DND-41 (cell line): ENCODE measurements around the gene C19orf47.

ENCODE experiments used
- ATAC-seq: fragments of 200-7000 bp; cut with Tn5 transposase; 3 replicates; pipeline ENCODE4 v1.9.1; 2021; ENCODE audit warnings: low read depth; ENCODE audit not compliant: insufficient read depth
- DNase-seq: peaks from one replicate; pipeline ENCODE4 v3.0.0-alpha.2; 2020
- H2AFZ ChIP-seq: 2 replicates; pipeline ENCODE4 v1.6.0; 2012; ENCODE audit warnings: low read depth, low read length
- H3K27ac ChIP-seq: 2 replicates; pipeline ENCODE4 v1.5.1; 2012; ENCODE audit warnings: low read length, inconsistent platforms
- H3K27me3 ChIP-seq: fragments of 200-600 bp; sonication (generic); 2 replicates; pipeline ENCODE4 v1.6.0; 2012; ENCODE audit warnings: low read length, mild to moderate bottlenecking, inconsistent platforms; ENCODE audit not compliant: insufficient read depth, poor library complexity
- H3K36me3 ChIP-seq: 2 replicates; pipeline ENCODE4 v1.5.1; 2012; ENCODE audit warnings: low read length, inconsistent platforms; ENCODE audit not compliant: insufficient read depth
- H3K4me1 ChIP-seq: 2 replicates; pipeline ENCODE4 v1.5.1; 2012; ENCODE audit warnings: mild to moderate bottlenecking, low read length; ENCODE audit not compliant: insufficient read depth
- H3K4me2 ChIP-seq: 2 replicates; pipeline ENCODE4 v1.6.0; 2012; ENCODE audit warnings: mild to moderate bottlenecking, moderate library complexity, low read length, inconsistent platforms; ENCODE audit not compliant: insufficient read depth
- H3K4me3 ChIP-seq, 2 experiments: fragments of 200-600 bp in 1 of 2; shearing (Covaris generic) in 1 of 2; 2 replicates each; pipeline ENCODE4 v1.5.1; 2012 to 2016; ENCODE audit warnings: inconsistent platforms in 2 of 2, low read length in 2 of 2, mild to moderate bottlenecking in 2 of 2, low read depth in 1 of 2, moderate library complexity in 1 of 2
- H3K79me2 ChIP-seq: 2 replicates; pipeline ENCODE4 v1.6.0; 2012; ENCODE audit warnings: low read length, inconsistent platforms; ENCODE audit not compliant: insufficient read depth
- H3K9ac ChIP-seq: 2 replicates; pipeline ENCODE4 v1.6.0; 2012; ENCODE audit warnings: low read depth, mild to moderate bottlenecking, inconsistent platforms, low read length, moderate library complexity
- H3K9me3 ChIP-seq: 2 replicates; pipeline ENCODE4 v1.5.1; 2012; ENCODE audit warnings: low read length, moderate library complexity, mild to moderate bottlenecking, inconsistent platforms; ENCODE audit not compliant: insufficient read depth, severe bottlenecking
- H4K20me1 ChIP-seq: 2 replicates; pipeline ENCODE4 v1.6.0; 2012; ENCODE audit warnings: low read length; ENCODE audit not compliant: insufficient read depth
- EZH2 ChIP-seq: IDR thresholded peaks from 3 replicates; pipeline ENCODE4 v1.6.1; 2012; ENCODE audit warnings: borderline replicate concordance, low read depth, mild to moderate bottlenecking, moderate library complexity, low read length, inconsistent platforms; ENCODE audit not compliant: severe bottlenecking
- TF ChIP-seq, protein P1 (sequence below): IDR thresholded peaks from 2 replicates; pipeline ENCODE4 v1.5.1; 2012; ENCODE audit warnings: borderline replicate concordance, low read length, moderate library complexity, mild to moderate bottlenecking; ENCODE audit not compliant: poor library complexity, severe bottlenecking; ENCODE audit errors: extremely low read depth

C19orf47 gene

DNA sequence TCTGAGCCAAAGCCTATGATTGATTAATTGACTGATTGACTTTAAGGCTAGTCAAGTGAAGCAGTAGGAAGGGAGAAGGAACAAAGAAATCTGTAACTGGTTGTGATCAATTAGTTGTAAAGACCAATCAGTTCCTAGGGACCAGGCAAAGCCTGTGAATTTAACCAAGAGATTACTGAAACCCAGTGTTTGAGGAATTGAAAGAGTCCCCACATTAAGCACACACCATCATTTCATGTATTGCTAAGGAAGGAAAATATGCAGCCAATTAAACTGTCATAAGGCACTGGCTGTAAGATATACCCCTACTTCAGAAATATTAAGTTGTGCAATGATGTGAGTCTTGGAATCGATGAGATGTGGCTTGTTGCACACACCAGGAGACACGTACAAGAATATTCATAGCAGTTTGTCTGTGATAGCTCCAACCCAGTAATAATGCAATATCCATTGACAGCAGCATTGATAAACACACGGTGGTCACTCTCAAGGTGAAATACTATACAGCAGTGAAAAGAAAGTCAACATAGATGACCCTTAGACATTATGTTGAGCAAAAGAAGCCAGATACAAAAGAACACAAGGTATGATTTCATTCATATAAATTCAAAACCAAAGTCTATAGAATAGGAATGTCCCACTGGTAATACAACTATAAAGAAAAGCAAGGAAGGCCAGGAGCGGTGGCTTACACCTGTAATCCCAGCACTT lies 9.0 kb downstream of the C19orf47 start:
- no peak for TF ChIP-seq EZH2
- TF ChIP-seq, protein P1, sequence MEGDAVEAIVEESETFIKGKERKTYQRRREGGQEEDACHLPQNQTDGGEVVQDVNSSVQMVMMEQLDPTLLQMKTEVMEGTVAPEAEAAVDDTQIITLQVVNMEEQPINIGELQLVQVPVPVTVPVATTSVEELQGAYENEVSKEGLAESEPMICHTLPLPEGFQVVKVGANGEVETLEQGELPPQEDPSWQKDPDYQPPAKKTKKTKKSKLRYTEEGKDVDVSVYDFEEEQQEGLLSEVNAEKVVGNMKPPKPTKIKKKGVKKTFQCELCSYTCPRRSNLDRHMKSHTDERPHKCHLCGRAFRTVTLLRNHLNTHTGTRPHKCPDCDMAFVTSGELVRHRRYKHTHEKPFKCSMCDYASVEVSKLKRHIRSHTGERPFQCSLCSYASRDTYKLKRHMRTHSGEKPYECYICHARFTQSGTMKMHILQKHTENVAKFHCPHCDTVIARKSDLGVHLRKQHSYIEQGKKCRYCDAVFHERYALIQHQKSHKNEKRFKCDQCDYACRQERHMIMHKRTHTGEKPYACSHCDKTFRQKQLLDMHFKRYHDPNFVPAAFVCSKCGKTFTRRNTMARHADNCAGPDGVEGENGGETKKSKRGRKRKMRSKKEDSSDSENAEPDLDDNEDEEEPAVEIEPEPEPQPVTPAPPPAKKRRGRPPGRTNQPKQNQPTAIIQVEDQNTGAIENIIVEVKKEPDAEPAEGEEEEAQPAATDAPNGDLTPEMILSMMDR = no peak
- Histone ChIP-seq H3K36me3 (peaks cover 61% of the 10 kb centered on the region), H3K4me2 (no peak overlapping the region), H3K4me1 (peaks cover 5% of the 10 kb centered on the region; the same call in 1 of the 2 replicates), H4K20me1 (peaks cover 42% of the 10 kb centered on the region), H2AFZ (no peak overlapping the region), H3K79me2 (peaks cover 55% of the 10 kb centered on the region), H3K9me3 (no peaks in the 10 kb centered on the region), H3K9ac (no peak overlapping the region), H3K27ac (no peak overlapping the region), H3K27me3 (no peaks in the 10 kb centered on the region), H3K4me3 (no peak overlapping the region)
- ATAC-seq (no peak), DNase-seq (no peak)

DNA sequence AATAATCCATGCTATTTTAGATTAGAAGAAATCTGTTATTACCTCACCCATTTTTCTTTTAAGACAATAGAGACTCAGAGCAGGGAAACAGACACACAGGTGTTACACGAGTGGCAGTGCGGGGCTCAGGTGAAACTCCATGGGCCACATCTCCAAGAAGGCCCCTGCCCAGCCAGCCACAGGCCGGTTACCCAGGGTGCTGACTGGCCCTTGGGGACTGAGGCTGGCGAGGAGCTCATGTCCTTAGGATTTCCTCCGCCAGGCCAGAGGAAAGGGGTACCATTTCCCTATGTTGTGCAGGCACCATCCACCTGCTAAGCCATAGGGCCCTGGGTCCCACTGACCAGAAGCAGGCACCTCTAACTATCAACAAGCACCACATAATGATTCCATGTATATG lies 10.6 kb downstream of the C19orf47 start:
- Histone ChIP-seq H3K9ac (no peak overlapping the region), H2AFZ (no peak overlapping the region), H3K79me2 (peaks cover 42% of the 10 kb centered on the region), H3K27me3 (no peaks in the 10 kb centered on the region), H4K20me1 (peaks cover 34% of the 10 kb centered on the region), H3K4me2 (no peak overlapping the region), H3K9me3 (no peaks in the 10 kb centered on the region), H3K27ac (no peak overlapping the region), H3K4me3 (no peak overlapping the region), H3K4me1 (no peaks in the 10 kb centered on the region), H3K36me3 (peaks cover 67% of the 10 kb centered on the region)
- ATAC-seq (no peak), DNase-seq (no peak)
- TF ChIP-seq, protein P1 = no peak
- no peak for TF ChIP-seq EZH2

DNA sequence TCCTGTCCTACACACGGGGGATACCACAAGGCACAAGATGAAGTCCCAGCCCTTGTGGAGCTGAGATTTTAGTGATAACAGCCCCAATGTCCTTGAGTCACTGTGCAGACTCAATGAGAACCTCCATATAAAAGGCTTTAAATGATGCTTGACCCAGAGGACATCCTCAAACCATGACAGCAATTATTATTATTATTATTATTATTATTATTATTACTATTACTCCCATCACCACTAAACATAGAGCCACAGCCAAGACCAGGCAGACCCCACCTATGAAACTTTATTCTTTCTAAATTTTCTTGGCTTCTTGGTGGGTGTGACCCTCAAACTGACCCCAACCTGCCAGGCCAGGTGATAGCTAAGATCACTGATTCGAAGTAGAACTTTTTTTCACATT lies 11.1 kb downstream of the C19orf47 start:
- no peak overlapping the region for H3K9ac ChIP-seq
- H3K9me3 ChIP-seq = no peaks in the 10 kb centered on the region
- no peak overlapping the region for H3K4me3 ChIP-seq
- TF ChIP-seq, protein P1 = no peak
- TF ChIP-seq EZH2 = no peak
- H4K20me1 ChIP-seq = peaks cover 29% of the 10 kb centered on the region
- H3K27ac ChIP-seq = no peak overlapping the region
- H3K36me3 ChIP-seq = peaks cover 67% of the 10 kb centered on the region
- no peak overlapping the region for H2AFZ ChIP-seq
- H3K27me3 ChIP-seq = no peaks in the 10 kb centered on the region
- H3K4me1 ChIP-seq = no peaks in the 10 kb centered on the region
- no peak overlapping the region for H3K4me2 ChIP-seq
- DNase-seq (no peak), ATAC-seq (no peak)
- H3K79me2 ChIP-seq = peaks cover 37% of the 10 kb centered on the region

DNA sequence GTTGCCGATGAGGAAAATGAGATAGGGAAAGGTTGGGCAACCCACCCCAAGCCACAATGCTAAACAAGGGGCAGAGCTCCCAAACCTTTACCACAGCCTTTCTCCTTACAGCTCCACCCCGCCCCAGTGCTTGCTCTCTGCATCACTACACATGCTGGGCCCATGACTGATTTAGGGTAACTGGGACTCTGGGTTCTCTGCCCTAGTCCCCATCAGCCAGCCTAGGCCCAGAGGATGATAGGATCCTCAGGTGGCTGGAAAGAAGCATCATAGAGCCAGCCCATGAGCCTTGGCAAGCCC lies 11.6 kb downstream of the C19orf47 start:
- H3K36me3 ChIP-seq = peaks cover 67% of the 10 kb centered on the region
- H3K9me3 ChIP-seq = no peaks in the 10 kb centered on the region
- H3K27ac ChIP-seq = no peak overlapping the region
- H4K20me1 ChIP-seq = peaks cover 24% of the 10 kb centered on the region
- H3K79me2 ChIP-seq = peaks cover 31% of the 10 kb centered on the region
- DNase-seq = no peak
- ATAC-seq = no peak
- no peak overlapping the region for H2AFZ ChIP-seq
- H3K4me2 ChIP-seq = no peak overlapping the region
- H3K9ac ChIP-seq = no peak overlapping the region
- H3K4me1 ChIP-seq = no peaks in the 10 kb centered on the region
- TF ChIP-seq, protein P1 = no peak
- no peak for TF ChIP-seq EZH2
- no peaks in the 10 kb centered on the region for H3K27me3 ChIP-seq
- H3K4me3 ChIP-seq = no peak overlapping the region
